ENCODE results near the gene LCN15.
"Not testable (repeated sequence)": the region's sequence is repeated elsewhere in the genome, so short reads cannot be mapped to it uniquely, and the experiment has no call there.

The LCN15 gene

DNA sequence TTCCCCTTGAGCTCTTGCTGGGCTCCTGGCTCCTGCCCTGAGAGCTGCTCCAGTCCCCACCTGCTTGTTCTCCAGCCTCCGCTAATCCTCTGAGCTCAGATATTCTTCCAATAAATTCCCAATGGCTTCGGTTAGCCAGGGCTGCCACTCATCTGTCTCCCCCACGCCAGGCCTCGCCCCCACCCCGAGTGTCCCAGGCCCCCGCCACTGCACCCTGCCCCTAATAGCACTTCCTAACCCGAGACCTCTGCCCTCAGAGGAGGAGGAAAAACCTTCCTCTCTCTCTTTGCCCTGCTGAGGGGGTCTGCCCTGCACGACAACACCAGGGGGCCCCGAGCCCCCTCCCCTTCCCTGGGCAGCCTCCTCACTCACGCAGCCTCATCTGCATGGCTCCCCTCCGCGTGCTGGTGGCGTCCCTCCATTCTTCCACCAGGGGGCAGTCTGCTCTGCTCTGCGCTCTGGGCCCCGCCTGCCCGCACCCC is 5.4 kb upstream of the LCN15 start:
- peak; percentile 90 for ATAC-seq
- TF ChIP-seq, protein P1, sequence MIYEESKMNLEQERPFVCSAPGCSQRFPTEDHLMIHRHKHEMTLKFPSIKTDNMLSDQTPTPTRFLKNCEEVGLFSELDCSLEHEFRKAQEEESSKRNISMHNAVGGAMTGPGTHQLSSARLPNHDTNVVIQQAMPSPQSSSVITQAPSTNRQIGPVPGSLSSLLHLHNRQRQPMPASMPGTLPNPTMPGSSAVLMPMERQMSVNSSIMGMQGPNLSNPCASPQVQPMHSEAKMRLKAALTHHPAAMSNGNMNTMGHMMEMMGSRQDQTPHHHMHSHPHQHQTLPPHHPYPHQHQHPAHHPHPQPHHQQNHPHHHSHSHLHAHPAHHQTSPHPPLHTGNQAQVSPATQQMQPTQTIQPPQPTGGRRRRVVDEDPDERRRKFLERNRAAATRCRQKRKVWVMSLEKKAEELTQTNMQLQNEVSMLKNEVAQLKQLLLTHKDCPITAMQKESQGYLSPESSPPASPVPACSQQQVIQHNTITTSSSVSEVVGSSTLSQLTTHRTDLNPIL (CRISPR knock-in tag; IDR thresholded peaks at IDR 0.05; ENCODE audit: low read depth): no peak
- no peak for TF ChIP-seq CSRNP3 (CRISPR knock-in tag; IDR thresholded peaks at IDR 0.05)
- TF ChIP-seq ARNTL (CRISPR knock-in tag; IDR thresholded peaks at IDR 0.05; ENCODE audit: borderline replicate concordance, low read depth): no peak
- TF ChIP-seq BACH2 (CRISPR knock-in tag; IDR thresholded peaks at IDR 0.05; ENCODE audit: borderline replicate concordance): no peak
- no peak for TF ChIP-seq ISL1 (CRISPR knock-in tag; IDR thresholded peaks at IDR 0.05)
- TF ChIP-seq ESRRG (CRISPR knock-in tag; IDR thresholded peaks at IDR 0.05): no peak
- TF ChIP-seq ZNF8 (CRISPR knock-in tag; IDR thresholded peaks at IDR 0.05): no peak
- no peak for TF ChIP-seq OSR1 (CRISPR knock-in tag; IDR thresholded peaks at IDR 0.05)
- no peak for TF ChIP-seq TOX (CRISPR knock-in tag; IDR thresholded peaks at IDR 0.05; ENCODE audit: borderline replicate concordance)
- TF ChIP-seq ZNF70 (CRISPR knock-in tag; IDR thresholded peaks at IDR 0.05): no peak
- TF ChIP-seq PATZ1 (CRISPR knock-in tag; IDR thresholded peaks at IDR 0.05; ENCODE audit: borderline replicate concordance): no peak
- TF ChIP-seq ZFP30 (CRISPR knock-in tag; IDR thresholded peaks at IDR 0.05): no peak
- no peak for TF ChIP-seq SNAI2 (CRISPR knock-in tag; IDR thresholded peaks at IDR 0.05)
- TF ChIP-seq, protein P2, sequence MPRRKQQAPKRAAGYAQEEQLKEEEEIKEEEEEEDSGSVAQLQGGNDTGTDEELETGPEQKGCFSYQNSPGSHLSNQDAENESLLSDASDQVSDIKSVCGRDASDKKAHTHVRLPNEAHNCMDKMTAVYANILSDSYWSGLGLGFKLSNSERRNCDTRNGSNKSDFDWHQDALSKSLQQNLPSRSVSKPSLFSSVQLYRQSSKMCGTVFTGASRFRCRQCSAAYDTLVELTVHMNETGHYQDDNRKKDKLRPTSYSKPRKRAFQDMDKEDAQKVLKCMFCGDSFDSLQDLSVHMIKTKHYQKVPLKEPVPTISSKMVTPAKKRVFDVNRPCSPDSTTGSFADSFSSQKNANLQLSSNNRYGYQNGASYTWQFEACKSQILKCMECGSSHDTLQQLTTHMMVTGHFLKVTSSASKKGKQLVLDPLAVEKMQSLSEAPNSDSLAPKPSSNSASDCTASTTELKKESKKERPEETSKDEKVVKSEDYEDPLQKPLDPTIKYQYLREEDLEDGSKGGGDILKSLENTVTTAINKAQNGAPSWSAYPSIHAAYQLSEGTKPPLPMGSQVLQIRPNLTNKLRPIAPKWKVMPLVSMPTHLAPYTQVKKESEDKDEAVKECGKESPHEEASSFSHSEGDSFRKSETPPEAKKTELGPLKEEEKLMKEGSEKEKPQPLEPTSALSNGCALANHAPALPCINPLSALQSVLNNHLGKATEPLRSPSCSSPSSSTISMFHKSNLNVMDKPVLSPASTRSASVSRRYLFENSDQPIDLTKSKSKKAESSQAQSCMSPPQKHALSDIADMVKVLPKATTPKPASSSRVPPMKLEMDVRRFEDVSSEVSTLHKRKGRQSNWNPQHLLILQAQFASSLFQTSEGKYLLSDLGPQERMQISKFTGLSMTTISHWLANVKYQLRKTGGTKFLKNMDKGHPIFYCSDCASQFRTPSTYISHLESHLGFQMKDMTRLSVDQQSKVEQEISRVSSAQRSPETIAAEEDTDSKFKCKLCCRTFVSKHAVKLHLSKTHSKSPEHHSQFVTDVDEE (CRISPR knock-in tag; IDR thresholded peaks at IDR 0.05): no peak
- TF ChIP-seq ZC3H10 (CRISPR knock-in tag; IDR thresholded peaks at IDR 0.05): no peak
- TF ChIP-seq TCF4 (CRISPR knock-in tag; IDR thresholded peaks at IDR 0.05; ENCODE audit: borderline replicate concordance): no peak
- no peak for TF ChIP-seq ZFP3 (CRISPR knock-in tag; IDR thresholded peaks at IDR 0.05)

DNA sequence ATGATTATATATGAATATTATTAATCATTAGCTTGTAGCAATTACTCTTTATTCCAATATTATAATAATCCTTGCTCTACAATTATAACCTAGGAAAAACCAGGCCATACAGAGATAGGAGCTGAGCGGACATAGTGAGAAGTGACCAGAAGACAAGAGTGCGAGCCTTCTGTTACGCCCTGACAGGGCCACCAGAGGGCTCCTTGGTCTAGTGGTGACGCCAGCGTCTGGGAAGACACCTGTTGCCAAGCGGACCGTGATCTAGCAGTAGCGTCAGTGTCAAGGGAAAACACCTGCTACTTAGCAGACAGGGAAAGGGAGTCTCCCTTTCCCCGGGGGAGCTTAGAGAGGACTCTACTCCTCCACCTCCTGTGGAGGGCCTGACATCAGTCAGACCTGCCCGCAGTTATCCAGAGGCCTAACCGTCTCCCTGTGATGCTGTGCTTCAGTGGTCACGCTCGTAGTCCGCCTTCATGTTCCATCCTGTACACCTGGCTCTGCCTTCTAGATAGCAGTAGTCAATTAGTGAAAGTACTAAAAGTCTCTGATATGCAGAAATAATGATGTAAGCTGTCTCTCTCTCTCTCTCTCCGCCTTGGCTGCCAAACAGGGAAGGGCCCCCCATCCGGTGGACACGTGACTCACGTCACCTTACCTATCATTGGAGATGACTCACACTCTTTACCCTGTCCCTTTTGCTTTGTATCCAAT is 2.2 kb upstream of the LCN15 start:
- ATAC-seq: not testable (repeated sequence)

- ATAC-seq: not testable (repeated sequence)
These were observed 1.6 kb upstream of the LCN15 start for GRCh38 chr9:136765745-136766409.

DNA sequence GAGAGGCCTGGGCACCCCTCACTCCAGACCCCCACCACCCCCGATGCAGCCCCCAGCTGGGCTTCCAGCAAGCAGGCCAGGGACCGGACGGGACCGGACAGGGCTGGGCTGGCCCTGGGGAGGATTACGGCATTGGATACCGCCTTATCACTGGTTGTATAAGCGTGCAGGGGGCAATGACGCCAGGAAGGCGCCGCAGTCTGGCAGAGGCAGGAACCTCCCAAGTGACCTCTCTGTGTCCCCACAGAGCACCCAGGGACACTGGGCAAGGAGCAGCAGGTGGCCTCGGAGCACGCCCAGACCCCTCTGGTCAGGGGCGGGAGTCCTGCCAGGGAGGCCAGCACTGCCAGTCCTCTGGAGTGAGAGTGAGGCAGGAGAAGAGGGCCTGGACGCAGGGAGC is 723 bp upstream of the LCN15 start:
- no peak for ATAC-seq
- TF ChIP-seq CSRNP3 (CRISPR knock-in tag; IDR thresholded peaks at IDR 0.05) (no peak), PPARA (CRISPR knock-in tag; IDR thresholded peaks at IDR 0.05; ENCODE audit: borderline replicate concordance) (no peak), SNAI2 (CRISPR knock-in tag; IDR thresholded peaks at IDR 0.05) (no peak), GLIS3 (CRISPR knock-in tag; IDR thresholded peaks at IDR 0.05) (no peak), ISL1 (CRISPR knock-in tag; IDR thresholded peaks at IDR 0.05) (no peak), ESRRG (CRISPR knock-in tag; IDR thresholded peaks at IDR 0.05) (no peak), ZC3H10 (CRISPR knock-in tag; IDR thresholded peaks at IDR 0.05) (no peak), TOX (CRISPR knock-in tag; IDR thresholded peaks at IDR 0.05; ENCODE audit: borderline replicate concordance) (no peak), OSR1 (CRISPR knock-in tag; IDR thresholded peaks at IDR 0.05) (no peak), ZFP3 (CRISPR knock-in tag; IDR thresholded peaks at IDR 0.05) (no peak), CSDC2 (CRISPR knock-in tag; IDR thresholded peaks at IDR 0.05) (no peak), PATZ1 (CRISPR knock-in tag; IDR thresholded peaks at IDR 0.05; ENCODE audit: borderline replicate concordance) (no peak)
- TF ChIP-seq, protein P1 (CRISPR knock-in tag; IDR thresholded peaks at IDR 0.05; ENCODE audit: low read depth): no peak

All from SK-N-SH treated with all-trans-retinoic acid at 6 μM for 48 hours (cell line).